GM20000 (cell line): ENCODE data around the gene KLF7.

Experiments
- DNase-seq: peaks from one replicate; pipeline ENCODE4 v3.0.0; 2012; ENCODE audit warnings: low spot score
- TF ChIP-seq, protein P1 (sequence below): IDR thresholded peaks from 2 replicates; pipeline ENCODE4 v1.5.1; 2012; ENCODE audit warnings: mild to moderate bottlenecking, control low read depth; ENCODE audit errors: extremely low read depth, missing control alignments

KLF7 gene

DNA sequence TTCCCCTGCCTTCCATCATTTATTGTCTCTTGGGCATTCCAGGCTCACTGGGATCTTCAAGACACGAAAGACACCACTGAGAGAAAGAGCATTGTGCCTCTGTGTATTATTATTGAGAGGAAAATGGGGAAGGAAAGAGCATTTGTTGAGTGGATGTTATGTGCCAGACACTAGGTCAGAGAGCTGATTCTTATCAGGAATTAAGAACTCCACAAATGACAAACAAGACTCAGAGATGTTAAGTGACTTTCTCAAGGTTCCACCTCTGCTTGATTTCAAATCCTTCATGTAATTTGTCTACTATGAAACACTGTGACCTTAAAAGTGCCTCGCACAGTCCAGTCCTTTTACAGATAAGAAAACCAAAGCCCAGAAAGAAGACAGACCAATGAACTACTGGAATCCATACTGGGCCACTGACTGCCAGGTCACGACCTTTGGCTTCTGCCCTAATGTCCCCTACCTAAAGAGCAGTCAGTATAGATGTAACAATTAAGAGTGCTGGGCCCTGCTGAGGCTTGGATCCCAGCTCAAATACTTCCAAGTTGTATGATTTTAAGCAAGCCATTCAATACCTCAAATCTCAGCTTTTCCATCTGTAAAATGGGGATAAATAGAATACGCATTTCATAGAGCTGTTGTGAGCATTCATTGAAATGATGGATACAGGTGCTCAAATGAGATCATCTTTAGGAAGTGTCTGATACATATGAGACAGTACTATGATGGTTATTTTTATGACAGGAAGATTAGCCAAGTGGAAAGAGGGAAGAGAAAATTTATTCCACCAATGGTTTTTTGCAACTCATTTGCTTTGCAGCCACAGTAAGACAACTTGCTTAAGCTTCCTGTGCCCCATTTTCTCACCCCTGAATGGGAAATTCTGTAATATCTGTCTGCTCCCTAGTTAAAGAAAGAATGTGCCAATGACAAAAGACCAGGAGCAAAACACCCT is 10.9 kb downstream of the KLF7 start:
- TF ChIP-seq, protein P1, sequence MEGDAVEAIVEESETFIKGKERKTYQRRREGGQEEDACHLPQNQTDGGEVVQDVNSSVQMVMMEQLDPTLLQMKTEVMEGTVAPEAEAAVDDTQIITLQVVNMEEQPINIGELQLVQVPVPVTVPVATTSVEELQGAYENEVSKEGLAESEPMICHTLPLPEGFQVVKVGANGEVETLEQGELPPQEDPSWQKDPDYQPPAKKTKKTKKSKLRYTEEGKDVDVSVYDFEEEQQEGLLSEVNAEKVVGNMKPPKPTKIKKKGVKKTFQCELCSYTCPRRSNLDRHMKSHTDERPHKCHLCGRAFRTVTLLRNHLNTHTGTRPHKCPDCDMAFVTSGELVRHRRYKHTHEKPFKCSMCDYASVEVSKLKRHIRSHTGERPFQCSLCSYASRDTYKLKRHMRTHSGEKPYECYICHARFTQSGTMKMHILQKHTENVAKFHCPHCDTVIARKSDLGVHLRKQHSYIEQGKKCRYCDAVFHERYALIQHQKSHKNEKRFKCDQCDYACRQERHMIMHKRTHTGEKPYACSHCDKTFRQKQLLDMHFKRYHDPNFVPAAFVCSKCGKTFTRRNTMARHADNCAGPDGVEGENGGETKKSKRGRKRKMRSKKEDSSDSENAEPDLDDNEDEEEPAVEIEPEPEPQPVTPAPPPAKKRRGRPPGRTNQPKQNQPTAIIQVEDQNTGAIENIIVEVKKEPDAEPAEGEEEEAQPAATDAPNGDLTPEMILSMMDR, result no peak
- no peak for DNase-seq

DNA sequence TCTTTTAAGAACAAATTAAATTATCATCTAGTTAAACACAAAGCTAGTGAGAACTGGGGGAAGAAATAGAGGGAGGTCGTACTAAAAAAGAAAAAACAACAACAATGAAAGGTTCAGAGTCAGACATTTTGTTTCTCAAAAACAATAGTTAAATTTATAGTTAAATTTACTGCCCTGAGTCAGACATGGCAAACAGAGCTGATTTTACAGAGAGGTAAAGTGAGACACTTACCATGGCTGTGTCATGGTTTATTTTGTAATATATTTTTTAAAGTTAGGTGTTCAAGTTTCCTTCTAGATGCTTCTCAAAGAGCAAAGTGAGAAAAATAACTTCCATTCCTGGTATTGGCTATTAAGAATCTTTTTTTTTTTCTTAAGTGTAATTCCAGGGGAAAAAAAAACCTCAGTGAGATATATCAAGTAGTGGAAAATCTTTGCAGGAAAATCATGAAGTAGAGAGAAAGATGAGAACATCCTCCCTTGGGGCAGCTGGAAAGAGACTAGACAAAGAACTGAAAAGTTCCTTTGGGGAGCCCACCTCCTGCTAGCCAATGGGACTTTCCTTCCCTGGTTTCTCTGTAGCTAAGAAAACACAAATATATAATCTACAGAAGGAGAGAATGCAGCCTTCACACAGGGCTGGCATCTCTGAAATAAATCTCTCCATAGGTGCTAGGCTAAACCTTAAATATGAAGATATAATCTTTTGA is 12.3 kb downstream of the KLF7 start:
- DNase-seq, result no peak
- TF ChIP-seq, protein P1, result no peak

DNA sequence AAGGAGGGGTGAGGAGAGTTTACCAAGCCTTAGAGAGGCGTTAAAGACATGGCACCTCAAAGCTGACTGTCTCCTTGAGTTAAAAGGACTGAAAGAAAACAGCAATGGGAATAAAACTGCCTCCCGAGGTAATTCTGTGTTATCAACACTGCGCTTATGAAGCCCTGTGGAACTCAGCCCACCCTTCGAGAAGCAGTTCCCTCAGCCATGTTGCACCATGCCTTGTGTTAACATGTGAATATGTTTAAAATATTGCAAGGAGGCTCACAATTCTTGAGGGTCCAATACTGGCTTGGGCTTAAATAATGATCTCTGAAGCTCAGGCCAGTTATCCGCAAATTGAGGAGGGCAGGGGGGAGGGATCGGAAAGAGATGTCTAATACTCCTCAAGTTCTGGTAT is 14.7 kb downstream of the KLF7 start:
- TF ChIP-seq, protein P1, result no peak
- no peak for DNase-seq

DNA sequence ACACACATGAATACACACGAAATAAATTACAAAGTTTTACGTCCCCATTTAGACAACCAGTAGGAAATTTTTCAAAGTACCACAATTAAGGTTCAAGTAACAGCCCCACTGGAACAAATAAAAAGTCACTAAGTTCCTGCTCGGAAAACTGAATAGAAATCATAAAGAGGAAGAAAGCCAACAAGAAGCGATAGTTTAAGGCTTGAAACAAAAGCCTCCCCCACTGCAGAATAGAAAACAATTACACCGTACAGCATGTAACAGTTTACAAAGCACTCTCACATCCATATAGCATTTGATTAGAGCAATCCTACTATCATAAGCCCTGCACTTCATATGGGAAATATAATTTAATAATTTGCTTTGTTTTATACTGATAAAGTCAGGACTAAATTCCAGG is 15.5 kb downstream of the KLF7 start:
- TF ChIP-seq, protein P1, result no peak
- no peak for DNase-seq

DNA sequence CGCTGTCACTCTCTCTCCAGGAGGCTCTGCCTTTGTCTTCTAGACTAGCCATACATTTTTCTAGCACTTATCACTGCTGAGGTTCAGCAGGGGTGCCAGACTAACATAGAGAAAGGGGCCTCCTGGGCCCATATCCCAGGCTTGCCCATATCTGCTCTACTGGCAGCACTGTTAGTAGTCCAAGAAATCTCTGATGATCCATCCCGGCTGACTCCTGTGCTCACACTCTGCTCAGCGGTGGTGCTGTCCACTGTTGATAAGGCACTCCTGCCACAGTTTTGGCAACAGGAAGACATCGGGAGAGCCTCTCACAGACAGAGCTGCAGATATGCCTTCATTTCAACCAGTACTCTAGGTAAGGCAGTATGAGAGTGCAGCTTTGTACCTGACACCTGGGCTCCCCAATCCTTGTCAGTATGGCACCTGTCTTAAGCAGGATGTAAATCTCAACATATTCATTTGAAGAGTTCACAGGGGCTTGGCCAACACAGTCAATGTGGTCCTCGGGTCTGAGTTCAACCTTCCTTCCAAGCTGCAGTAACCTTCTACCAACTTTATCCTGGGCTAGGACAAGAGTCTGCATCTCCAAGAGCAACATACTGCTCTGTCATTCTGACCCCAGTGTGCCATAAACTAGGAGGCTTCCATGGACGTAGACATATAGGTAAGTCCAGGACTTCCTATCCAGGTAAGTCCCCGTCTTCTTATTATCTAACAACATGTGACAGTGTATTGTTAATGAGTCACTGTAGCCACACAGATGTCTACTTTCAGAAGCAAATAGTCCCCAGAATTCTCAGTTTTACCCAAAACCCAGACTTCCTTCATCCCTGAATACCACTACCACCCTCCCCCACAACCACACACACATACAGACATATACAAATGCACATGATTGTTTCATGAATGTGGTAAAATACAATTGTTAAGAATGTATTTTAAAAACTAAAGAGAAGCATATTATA is 16.2 kb downstream of the KLF7 start:
- no peak for DNase-seq
- TF ChIP-seq, protein P1, result no peak

DNA sequence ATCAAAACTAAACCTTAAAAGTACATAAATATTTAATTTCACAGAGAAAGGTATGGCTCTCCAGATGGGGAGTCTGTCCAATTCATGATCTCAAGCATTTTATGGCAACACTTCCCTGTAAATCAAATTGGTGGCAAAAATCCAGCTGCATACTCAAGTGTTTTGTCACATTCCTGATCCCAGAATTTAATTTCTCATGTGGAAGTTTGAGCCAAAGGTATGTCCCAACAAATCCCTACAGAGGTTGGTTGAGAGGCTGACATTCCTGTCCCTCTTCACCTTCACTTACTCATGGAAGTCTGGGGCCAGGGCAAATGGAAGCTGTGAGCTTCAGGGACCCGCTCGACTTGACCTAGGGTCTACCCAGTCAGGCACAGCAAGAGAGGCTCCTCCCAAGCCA is 17.7 kb downstream of the KLF7 start:
- TF ChIP-seq, protein P1, result no peak
- no peak for DNase-seq
